Keratinocyte (primary cell): ENCODE data around the gene TMEM150A. TPM values are rescaled to one million over a fixed set of nuclear protein-coding genes. Genes with fewer than 3 reads are reported as not detected.

Source experiments
- DNase-seq: peaks from one replicate; pipeline ENCODE4 v3.0.0-alpha.2; 2011; ENCODE audit warnings: low read depth, missing footprints, low spot score
- FAIRE-seq: peaks from 2 replicates; lab custom pipeline; 2011; peaks lifted over from hg19 to GRCh38; lab: Jason Lieb, UNC
- H2AFZ ChIP-seq: 2 replicates; pipeline ENCODE4 v1.6.0; 2012; ENCODE audit warnings: low read length, control low read depth, inconsistent platforms; ENCODE audit not compliant: control insufficient read depth
- H3K27ac ChIP-seq: 2 replicates; pipeline ENCODE4 v1.5.1; 2011; ENCODE audit warnings: low read length; ENCODE audit not compliant: control insufficient read depth, insufficient read depth
- H3K27me3 ChIP-seq: 3 replicates; pipeline ENCODE4 v1.6.0; 2011; ENCODE audit warnings: low read length; ENCODE audit not compliant: control insufficient read depth, insufficient read depth; ENCODE audit errors: extremely low read depth
- H3K36me3 ChIP-seq, 2 experiments: 2 replicates in 1 of 2; 3 replicates in 1 of 2; pipeline ENCODE4 v1.5.1; 2011; ENCODE audit warnings: low read length in 2 of 2, mild to moderate bottlenecking in 1 of 2; ENCODE audit not compliant: control insufficient read depth in 2 of 2, insufficient read depth in 2 of 2; ENCODE audit errors: extremely low read depth in 1 of 2
- H3K4me1 ChIP-seq: 3 replicates; pipeline ENCODE4 v1.5.1; 2011; ENCODE audit warnings: low read length; ENCODE audit not compliant: control insufficient read depth, insufficient read depth; ENCODE audit errors: extremely low read depth
- H3K4me2 ChIP-seq: 3 replicates; pipeline ENCODE4 v1.6.0; 2011; ENCODE audit warnings: low read depth, low read length; ENCODE audit not compliant: control insufficient read depth, insufficient read depth; ENCODE audit errors: extremely low read depth
- H3K4me3 ChIP-seq, 3 experiments: fragments of 200-600 bp in 1 of 3; sonication (generic) in 1 of 3; 2 replicates in 2 of 3; 3 replicates in 1 of 3; pipeline ENCODE4 v1.5.1; 2011 to 2016; ENCODE audit warnings: low read length in 3 of 3, mild to moderate bottlenecking in 3 of 3, control low read depth in 2 of 3, inconsistent platforms in 1 of 3, low read depth in 1 of 3, mixed read lengths in 1 of 3, mixed run types in 1 of 3, moderate library complexity in 1 of 3; ENCODE audit not compliant: control insufficient read depth in 2 of 3, insufficient read depth in 2 of 3; ENCODE audit errors: extremely low read depth in 1 of 3
- H3K79me2 ChIP-seq: 2 replicates; pipeline ENCODE4 v1.6.0; 2012; ENCODE audit warnings: low read length; ENCODE audit not compliant: control insufficient read depth, insufficient read depth
- H3K9ac ChIP-seq: 3 replicates; pipeline ENCODE4 v1.6.0; 2011; ENCODE audit warnings: low read length; ENCODE audit not compliant: control insufficient read depth, insufficient read depth; ENCODE audit errors: extremely low read depth
- H3K9me1 ChIP-seq: 3 replicates; pipeline ENCODE4 v1.6.0; 2011; ENCODE audit warnings: low read length; ENCODE audit not compliant: control insufficient read depth, insufficient read depth; ENCODE audit errors: extremely low read depth
- H3K9me3 ChIP-seq: 2 replicates; pipeline ENCODE4 v1.5.1; 2012; ENCODE audit warnings: low read depth, low read length; ENCODE audit not compliant: control insufficient read depth
- H4K20me1 ChIP-seq: 3 replicates; pipeline ENCODE4 v1.6.0; 2011; ENCODE audit warnings: low read length; ENCODE audit not compliant: control insufficient read depth, insufficient read depth; ENCODE audit errors: extremely low read depth
- EZH2 ChIP-seq: IDR thresholded peaks from one replicate; pipeline ENCODE4 v1.6.1; 2012; ENCODE audit warnings: inconsistent platforms, mild to moderate bottlenecking, low read length, moderate library complexity
- dilution Hi-C: fragments of 300-500 bp; cut with MboI; formaldehyde crosslinking; loops from one replicate; pipeline ENCODE4 v1.7.0; 2020; ENCODE audit warnings: low sequenced_read_pairs; ENCODE audit not compliant: extremely low pct_ligation_motif_present
- polyA plus RNA-seq, 5 experiments: library from polyadenylated mRNA; depleted of rRNA in 3 of 5; stranded (reverse) in 3 of 5; stranded (forward) in 1 of 5; unstranded in 1 of 5; fragments of >200 nt; gene quantifications; 1 replicate in 1 of 5; 2 replicates in 3 of 5; 3 replicates in 1 of 5; pipeline versions ENCODE4 v1.2.1 to v1.2.3, GENCODE V29; 2011 to 2012; ENCODE audit warnings: missing spikeins in 2 of 5, low read depth in 1 of 5, low replicate concordance in 1 of 5
- TF ChIP-seq, protein P1 (sequence below), 3 experiments: IDR thresholded peaks in 1 of 3; conservative IDR thresholded peaks in 1 of 3; optimal IDR thresholded peaks in 1 of 3; 2 replicates in 2 of 3; 3 replicates in 1 of 3; pipeline versions ENCODE3 to v1.5.1; 2011; ENCODE audit warnings: low read length in 3 of 3, mild to moderate bottlenecking in 3 of 3, moderate library complexity in 2 of 3, control low read depth in 1 of 3, inconsistent platforms in 1 of 3; ENCODE audit not compliant: insufficient read depth in 2 of 3; ENCODE audit errors: extremely low read depth in 1 of 3

TMEM150A gene
- polyA plus RNA-seq, 1 donor (not counting 4 experiments of a cell fraction or from before 2014, with no cell fraction given) = 7.7 TPM

DNA sequence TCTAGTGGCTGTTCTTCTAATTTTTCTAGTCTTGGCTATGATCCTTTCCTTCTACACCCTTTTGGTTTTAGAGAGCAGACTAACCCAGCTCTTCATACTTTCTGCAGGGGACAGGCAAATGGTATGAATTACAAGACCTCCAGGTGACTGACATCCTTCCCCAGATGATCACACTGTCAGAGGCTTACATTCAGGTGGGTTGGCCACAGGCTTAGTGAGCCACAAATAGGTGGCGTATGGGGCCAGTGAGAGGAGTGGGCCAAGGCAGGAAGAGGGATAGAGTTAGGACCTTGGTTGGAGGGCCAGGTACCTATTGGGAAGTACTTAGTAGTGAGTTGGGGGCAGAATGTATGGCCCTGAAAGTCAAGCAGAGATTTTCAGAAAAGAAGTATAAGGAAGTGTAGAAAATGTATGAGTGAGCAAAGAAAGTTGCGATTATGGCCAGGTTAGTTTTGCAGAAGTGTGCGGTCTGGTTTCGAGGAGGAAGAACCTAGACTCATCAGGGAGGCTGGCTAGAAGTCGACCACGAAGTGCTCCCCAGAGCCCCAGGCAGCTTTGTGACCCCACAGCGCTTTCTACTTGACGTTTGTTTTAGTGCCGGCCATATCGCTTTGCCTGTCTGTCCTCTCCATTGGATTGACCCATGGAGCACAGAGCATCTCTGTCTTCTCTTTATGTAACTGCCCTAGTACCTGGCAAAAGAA is 45.5 kb upstream of the TMEM150A start:
- no peaks in the 10 kb centered on the region for H4K20me1 ChIP-seq
- H3K27ac ChIP-seq = no peak overlapping the region
- H3K79me2 ChIP-seq = no peaks in the 10 kb centered on the region
- no peak overlapping the region for H2AFZ ChIP-seq
- H3K9me1 ChIP-seq = no peaks in the 10 kb centered on the region
- no peak overlapping the region for H3K4me2 ChIP-seq
- H3K27me3 ChIP-seq = no peaks in the 10 kb centered on the region
- H3K36me3 ChIP-seq = peaks cover 31 to 34% of the 10 kb centered on the region in 2 experiments
- no peak for TF ChIP-seq EZH2
- TF ChIP-seq, protein P1, sequence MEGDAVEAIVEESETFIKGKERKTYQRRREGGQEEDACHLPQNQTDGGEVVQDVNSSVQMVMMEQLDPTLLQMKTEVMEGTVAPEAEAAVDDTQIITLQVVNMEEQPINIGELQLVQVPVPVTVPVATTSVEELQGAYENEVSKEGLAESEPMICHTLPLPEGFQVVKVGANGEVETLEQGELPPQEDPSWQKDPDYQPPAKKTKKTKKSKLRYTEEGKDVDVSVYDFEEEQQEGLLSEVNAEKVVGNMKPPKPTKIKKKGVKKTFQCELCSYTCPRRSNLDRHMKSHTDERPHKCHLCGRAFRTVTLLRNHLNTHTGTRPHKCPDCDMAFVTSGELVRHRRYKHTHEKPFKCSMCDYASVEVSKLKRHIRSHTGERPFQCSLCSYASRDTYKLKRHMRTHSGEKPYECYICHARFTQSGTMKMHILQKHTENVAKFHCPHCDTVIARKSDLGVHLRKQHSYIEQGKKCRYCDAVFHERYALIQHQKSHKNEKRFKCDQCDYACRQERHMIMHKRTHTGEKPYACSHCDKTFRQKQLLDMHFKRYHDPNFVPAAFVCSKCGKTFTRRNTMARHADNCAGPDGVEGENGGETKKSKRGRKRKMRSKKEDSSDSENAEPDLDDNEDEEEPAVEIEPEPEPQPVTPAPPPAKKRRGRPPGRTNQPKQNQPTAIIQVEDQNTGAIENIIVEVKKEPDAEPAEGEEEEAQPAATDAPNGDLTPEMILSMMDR (optimal IDR thresholded peaks at IDR 0.05 in 1 of 3, IDR thresholded peaks at IDR 0.05 in 1 of 3, conservative IDR thresholded peaks at IDR 0.05 in 1 of 3; ENCODE audit: extremely low read depth in 1 of 3, insufficient read depth in 2 of 3, low read length in 3 of 3) = no peak
- no peak overlapping the region for H3K9ac ChIP-seq
- no peaks in the 10 kb centered on the region for H3K9me3 ChIP-seq
- dilution Hi-C loops = no loop called here
- H3K4me1 ChIP-seq = no peaks in the 10 kb centered on the region
- no peak for FAIRE-seq
- H3K4me3 ChIP-seq = no peak overlapping the region
- DNase-seq = no peak

DNA sequence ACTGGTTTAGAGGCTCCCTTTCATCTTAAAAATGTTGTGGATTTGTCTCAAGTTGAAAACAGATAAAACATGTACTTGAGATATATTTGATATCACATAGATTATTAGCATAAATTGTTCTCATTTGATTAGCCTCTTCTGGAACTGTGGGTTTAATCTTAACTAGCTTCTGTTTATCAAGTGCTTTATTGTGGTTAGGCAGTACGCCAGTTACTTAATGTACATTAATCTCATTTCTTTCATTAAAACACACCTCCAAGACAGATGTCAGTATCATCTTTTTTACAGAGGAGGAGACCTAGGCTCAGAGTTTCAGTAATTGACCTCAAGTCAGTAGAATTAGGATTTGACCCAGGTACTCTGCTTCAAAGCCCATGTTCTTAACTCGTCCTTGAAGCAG is 43.7 kb upstream of the TMEM150A start:
- Histone ChIP-seq H2AFZ (no peak overlapping the region), H3K9me3 (no peaks in the 10 kb centered on the region), H3K9me1 (no peaks in the 10 kb centered on the region), H3K4me3 (no peak overlapping the region), H3K36me3 (peaks cover 38 to 45% of the 10 kb centered on the region in 2 experiments), H4K20me1 (no peaks in the 10 kb centered on the region), H3K4me2 (no peak overlapping the region), H3K79me2 (no peaks in the 10 kb centered on the region), H3K4me1 (no peaks in the 10 kb centered on the region), H3K27me3 (no peaks in the 10 kb centered on the region), H3K27ac (no peak overlapping the region), H3K9ac (no peak overlapping the region)
- TF ChIP-seq EZH2 = no peak
- TF ChIP-seq, protein P1 (optimal IDR thresholded peaks at IDR 0.05 in 1 of 3, IDR thresholded peaks at IDR 0.05 in 1 of 3, conservative IDR thresholded peaks at IDR 0.05 in 1 of 3; ENCODE audit: extremely low read depth in 1 of 3, insufficient read depth in 2 of 3, low read length in 3 of 3) = no peak
- dilution Hi-C loops = no loop called here
- DNase-seq (no peak), FAIRE-seq (no peak)
